Esophagus muscularis mucosa (tissue), 4 donors: Measurements from ENCODE around the gene IP6K1. TPM values are rescaled to one million over a fixed set of nuclear protein-coding genes. Genes with fewer than 3 reads are reported as not detected.

Experiments
- DNase-seq: peaks from one replicate; pipeline ENCODE4 v3.0.0-alpha.2; 2017; ENCODE audit errors: extremely low spot score
- H3K27ac ChIP-seq, 4 donors: fragments of 200-600 bp; sonication (generic); replicated peaks in 1 of 4; 1 replicate in 3 of 4; 2 replicates in 1 of 4; pipeline ENCODE4 v1.5.1; 2016 to 2019; ENCODE audit warnings: mild to moderate bottlenecking in 1 of 4
- H3K27me3 ChIP-seq, 4 donors: fragments of 200-600 bp; sonication (generic); one replicate each; pipeline versions ENCODE4 v1.5.1 to v1.6.0; 2016 to 2019
- H3K36me3 ChIP-seq, 4 donors: fragments of 200-600 bp; sonication (generic); one replicate each; pipeline ENCODE4 v1.5.1; 2016 to 2019
- H3K4me1 ChIP-seq, 4 donors: fragments of 200-600 bp; sonication (generic); one replicate each; pipeline ENCODE4 v1.5.1; 2016 to 2019
- H3K4me3 ChIP-seq, 4 donors: fragments of 200-600 bp; sonication (generic); 1 replicate in 2 of 4; 2 replicates in 2 of 4; pipeline ENCODE4 v1.5.1; 2016 to 2019; ENCODE audit warnings: mild to moderate bottlenecking in 4 of 4, moderate library complexity in 1 of 4
- H3K9me3 ChIP-seq, 4 donors: fragments of 200-600 bp; sonication (generic); 1 replicate in 3 of 4; 2 replicates in 1 of 4; pipeline ENCODE4 v1.5.1; 2016 to 2019
- EP300 ChIP-seq: sonication (generic); formaldehyde crosslinking; IDR thresholded peaks from one replicate; pipeline ENCODE4 v1.6.1; 2017; ENCODE audit warnings: antibody characterized with exemption
- POLR2A ChIP-seq: fragments of 450-650 bp; IDR thresholded peaks from one replicate; pipeline ENCODE4 v1.6.1; 2017; ENCODE audit warnings: antibody characterized with exemption, moderate library complexity, mild to moderate bottlenecking, low read depth
- POLR2AphosphoS5 ChIP-seq, 2 donors: sonication (generic); formaldehyde crosslinking; IDR thresholded peaks; one replicate each; pipeline ENCODE4 v1.6.1; 2017; ENCODE audit warnings: antibody characterized with exemption in 2 of 2
- WGBS: methylation state at CpG from one replicate; pipeline ENCODE4 v1.1.5; 2018; 5-methylcytosine and 5-hydroxymethylcytosine counted together
- intact Hi-C: fragments of 100-400 bp; cut with DNase I; formaldehyde crosslinking; loops from one replicate; pipeline ENCODE4 v1.15.1; 2023
- total RNA-seq, 4 donors: library from RNA; depleted of rRNA; stranded (reverse); fragments of >200 nt; gene quantifications; one replicate each; pipeline versions ENCODE4 v1.1.0 to v1.2.1, GENCODE V29; 2016
- TF ChIP-seq, protein P1 (sequence below), 3 experiments: fragments of 200-600 bp in 2 of 3; fragments of 450-650 bp in 1 of 3; sonication (generic) in 2 of 3; IDR thresholded peaks; one replicate each; pipeline ENCODE4 v1.5.1; 2017 to 2019; ENCODE audit warnings: antibody characterized with exemption in 3 of 3, mild to moderate bottlenecking in 2 of 3, moderate library complexity in 1 of 3

Gene IP6K1
- total RNA-seq, 4 donors from 2014 or later, result 33.2 to 63.4 (median 52.4) TPM

DNA sequence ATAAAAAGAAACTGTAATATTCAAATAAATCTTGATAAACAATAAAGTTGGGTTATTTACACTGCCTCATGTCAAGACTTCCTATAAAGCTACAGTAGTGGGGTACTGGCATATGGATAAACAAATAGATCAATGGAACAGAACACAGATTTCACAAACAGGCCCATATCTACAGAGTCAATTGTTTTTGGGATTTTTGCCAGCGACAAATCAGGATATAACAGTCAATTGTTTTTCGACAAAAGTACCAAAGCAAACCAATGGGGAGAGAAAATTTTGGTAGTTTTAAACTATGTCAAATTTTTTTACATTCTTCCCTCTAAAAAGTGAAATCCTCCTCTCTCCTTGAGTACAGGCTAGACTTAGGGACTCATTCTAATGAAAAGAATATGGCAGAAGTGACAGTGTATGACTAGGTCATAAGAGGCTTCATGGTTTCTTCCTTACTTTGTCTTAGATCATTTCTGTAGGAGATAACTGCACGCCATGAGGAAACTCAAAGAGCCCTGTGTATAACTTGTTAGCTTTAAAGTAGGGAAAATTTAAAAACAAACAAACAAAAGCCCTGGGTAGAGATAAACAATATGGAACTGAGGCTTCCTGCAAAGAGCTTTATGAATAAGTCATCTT lies 16.9 kb downstream of the IP6K1 start:
- no peak overlapping the region for H3K27ac ChIP-seq
- H3K4me1 ChIP-seq, result peaks cover 0 to 18% (median 8%) of the 10 kb centered on the region in 4 donors
- 91% methylated on average over 3 of the region's 3 CpGs for WGBS
- no peaks in the 10 kb centered on the region for H3K9me3 ChIP-seq
- no peak for DNase-seq
- H3K27me3 ChIP-seq, result no peaks in the 10 kb centered on the region
- H3K36me3 ChIP-seq, result peaks cover 0 to 9% (median 6%) of the 10 kb centered on the region in 4 donors
- H3K4me3 ChIP-seq, result no peak overlapping the region
- no peak for TF ChIP-seq POLR2AphosphoS5 (IDR thresholded peaks at IDR 0.05)
- TF ChIP-seq EP300, result no peak
- no peak for TF ChIP-seq POLR2A
- TF ChIP-seq, protein P1, sequence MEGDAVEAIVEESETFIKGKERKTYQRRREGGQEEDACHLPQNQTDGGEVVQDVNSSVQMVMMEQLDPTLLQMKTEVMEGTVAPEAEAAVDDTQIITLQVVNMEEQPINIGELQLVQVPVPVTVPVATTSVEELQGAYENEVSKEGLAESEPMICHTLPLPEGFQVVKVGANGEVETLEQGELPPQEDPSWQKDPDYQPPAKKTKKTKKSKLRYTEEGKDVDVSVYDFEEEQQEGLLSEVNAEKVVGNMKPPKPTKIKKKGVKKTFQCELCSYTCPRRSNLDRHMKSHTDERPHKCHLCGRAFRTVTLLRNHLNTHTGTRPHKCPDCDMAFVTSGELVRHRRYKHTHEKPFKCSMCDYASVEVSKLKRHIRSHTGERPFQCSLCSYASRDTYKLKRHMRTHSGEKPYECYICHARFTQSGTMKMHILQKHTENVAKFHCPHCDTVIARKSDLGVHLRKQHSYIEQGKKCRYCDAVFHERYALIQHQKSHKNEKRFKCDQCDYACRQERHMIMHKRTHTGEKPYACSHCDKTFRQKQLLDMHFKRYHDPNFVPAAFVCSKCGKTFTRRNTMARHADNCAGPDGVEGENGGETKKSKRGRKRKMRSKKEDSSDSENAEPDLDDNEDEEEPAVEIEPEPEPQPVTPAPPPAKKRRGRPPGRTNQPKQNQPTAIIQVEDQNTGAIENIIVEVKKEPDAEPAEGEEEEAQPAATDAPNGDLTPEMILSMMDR (IDR thresholded peaks at IDR 0.05), result no peak
- intact Hi-C loops, result no loop called here

DNA sequence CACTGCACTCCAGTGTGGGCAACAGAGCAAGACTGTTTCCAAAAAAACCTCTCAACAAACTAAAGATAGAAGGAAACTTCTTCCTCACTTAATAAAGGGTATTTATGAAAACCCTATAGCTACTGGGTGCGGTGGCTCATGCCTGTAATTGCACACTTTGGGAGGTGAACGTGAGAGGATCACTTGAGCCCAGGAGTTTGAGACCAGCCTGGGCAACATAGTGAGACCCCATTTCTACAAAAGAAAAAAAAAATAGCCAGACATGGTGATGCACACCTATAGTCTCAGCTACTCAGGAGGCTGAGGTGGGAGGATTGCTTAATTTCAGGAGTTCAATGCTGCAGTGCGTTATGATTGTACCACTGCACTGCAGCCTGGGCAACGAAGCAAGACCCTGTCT lies 22.4 kb downstream of the IP6K1 start:
- peaks cover 0 to 20% (median 3%) of the 10 kb centered on the region in 4 donors for H3K36me3 ChIP-seq
- DNase-seq, result no peak
- H3K4me1 ChIP-seq, result peaks cover 0 to 14% (median 4%) of the 10 kb centered on the region in 4 donors
- intact Hi-C loops, result no loop called here
- TF ChIP-seq, protein P1 (IDR thresholded peaks at IDR 0.05), result no peak
- TF ChIP-seq POLR2A (no peak), EP300 (no peak), POLR2AphosphoS5 (IDR thresholded peaks at IDR 0.05) (no peak)
- H3K9me3 ChIP-seq, result no peaks in the 10 kb centered on the region
- no peaks in the 10 kb centered on the region for H3K27me3 ChIP-seq
- no peak overlapping the region for H3K27ac ChIP-seq
- no peak overlapping the region for H3K4me3 ChIP-seq
- WGBS, result 95% methylated on average over 4 of the region's 4 CpGs

DNA sequence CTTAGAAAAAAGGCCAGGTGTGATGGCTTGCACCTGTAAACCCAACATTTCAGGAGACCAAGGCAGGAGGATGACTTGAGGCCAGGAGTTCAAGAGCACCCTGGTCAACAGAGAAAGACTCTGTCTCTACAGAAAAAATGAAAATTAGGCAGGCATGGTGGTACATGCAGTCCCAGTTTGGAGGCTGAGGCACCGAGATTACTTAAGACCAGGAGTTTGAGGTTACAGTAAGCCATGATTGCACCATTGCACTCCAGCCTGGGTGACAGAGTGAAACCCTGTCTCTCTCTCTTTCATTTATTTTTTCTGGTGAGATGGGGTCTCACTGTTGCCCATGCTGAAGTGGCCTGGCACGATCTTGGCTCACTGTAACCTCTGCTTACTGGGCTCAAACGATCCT lies 24.7 kb downstream of the IP6K1 start:
- DNase-seq, result no peak
- Histone ChIP-seq H3K27me3 (no peaks in the 10 kb centered on the region), H3K4me3 (no peak overlapping the region), H3K4me1 (peaks cover 0 to 25% (median 9%) of the 10 kb centered on the region in 4 donors), H3K27ac (no peak overlapping the region), H3K36me3 (peaks cover 0 to 20% (median 3%) of the 10 kb centered on the region in 4 donors), H3K9me3 (no peaks in the 10 kb centered on the region)
- 85% methylated on average over 3 of the region's 3 CpGs for whole genome bisulfite sequencing
- TF ChIP-seq EP300 (no peak), POLR2AphosphoS5 (IDR thresholded peaks at IDR 0.05) (no peak), POLR2A (no peak)
- TF ChIP-seq, protein P1 (IDR thresholded peaks at IDR 0.05), result no peak
- intact Hi-C loops, result no loop called here

DNA sequence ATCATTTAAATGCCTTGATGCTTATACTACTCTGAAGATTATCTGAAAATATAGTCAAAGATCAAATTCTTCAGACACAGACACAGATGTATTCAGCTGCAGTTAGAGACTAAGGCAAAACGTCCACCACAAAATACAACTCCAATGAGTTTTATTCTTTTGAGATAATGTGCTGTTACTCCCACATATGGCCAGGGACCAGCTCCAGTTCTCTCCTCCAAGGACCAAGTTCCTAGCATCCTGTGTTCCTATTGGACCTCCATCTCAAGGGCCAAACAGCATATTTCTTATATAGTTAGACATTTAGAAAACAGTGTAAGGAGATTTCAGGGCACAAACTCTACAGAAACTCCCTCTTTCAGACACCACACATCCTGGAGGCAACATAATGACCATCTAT lies 27.1 kb downstream of the IP6K1 start:
- H3K36me3 ChIP-seq, result peaks cover 0 to 13% (median 3%) of the 10 kb centered on the region in 4 donors
- intact Hi-C loops, result no loop called here
- no peak for TF ChIP-seq POLR2AphosphoS5 (IDR thresholded peaks at IDR 0.05)
- no peak for TF ChIP-seq EP300
- TF ChIP-seq, protein P1 (IDR thresholded peaks at IDR 0.05), result no peak
- no peak for TF ChIP-seq POLR2A
- H3K27me3 ChIP-seq, result no peaks in the 10 kb centered on the region
- DNase-seq, result no peak
- H3K27ac ChIP-seq, result no peak overlapping the region
- WGBS, result 13% methylated on average over 1 of the region's 1 CpG
- H3K4me1 ChIP-seq, result peaks cover 12 to 42% (median 21%) of the 10 kb centered on the region in 4 donors
- H3K4me3 ChIP-seq, result no peak overlapping the region
- H3K9me3 ChIP-seq, result no peaks in the 10 kb centered on the region
